ENCODE results near the gene CARMIL1. TPM values are rescaled to one million over a fixed set of nuclear protein-coding genes. Genes with fewer than 3 reads are reported as not detected.

The CARMIL1 gene
- total and polyA plus RNA-seq, 2 of the 8 experiments (the other 6 are each of a cell fraction or from before 2014, with no cell fraction given): 20.3 to 40.4 TPM

DNA sequence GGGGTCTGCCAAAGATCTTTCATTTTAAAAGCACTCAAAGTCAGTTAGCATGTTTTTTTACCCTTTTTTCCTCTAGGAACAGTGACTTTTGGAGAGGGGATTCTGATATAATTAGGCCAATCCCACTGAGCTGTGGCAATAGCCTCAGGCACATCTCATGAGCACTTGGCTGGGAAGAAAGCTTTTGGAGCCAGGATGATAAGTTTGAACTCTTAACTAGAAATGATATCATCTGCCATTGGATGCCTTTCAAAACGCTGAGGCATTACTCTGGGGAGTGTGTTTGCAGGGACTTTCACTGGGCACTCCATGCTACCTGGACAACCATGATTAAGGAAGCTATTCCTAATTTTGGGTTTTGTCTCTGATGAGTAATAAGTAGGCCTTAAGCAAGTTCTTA lies 376.5 kb downstream of the CARMIL1 start (continued):
- TF ChIP-seq, protein P1, sequence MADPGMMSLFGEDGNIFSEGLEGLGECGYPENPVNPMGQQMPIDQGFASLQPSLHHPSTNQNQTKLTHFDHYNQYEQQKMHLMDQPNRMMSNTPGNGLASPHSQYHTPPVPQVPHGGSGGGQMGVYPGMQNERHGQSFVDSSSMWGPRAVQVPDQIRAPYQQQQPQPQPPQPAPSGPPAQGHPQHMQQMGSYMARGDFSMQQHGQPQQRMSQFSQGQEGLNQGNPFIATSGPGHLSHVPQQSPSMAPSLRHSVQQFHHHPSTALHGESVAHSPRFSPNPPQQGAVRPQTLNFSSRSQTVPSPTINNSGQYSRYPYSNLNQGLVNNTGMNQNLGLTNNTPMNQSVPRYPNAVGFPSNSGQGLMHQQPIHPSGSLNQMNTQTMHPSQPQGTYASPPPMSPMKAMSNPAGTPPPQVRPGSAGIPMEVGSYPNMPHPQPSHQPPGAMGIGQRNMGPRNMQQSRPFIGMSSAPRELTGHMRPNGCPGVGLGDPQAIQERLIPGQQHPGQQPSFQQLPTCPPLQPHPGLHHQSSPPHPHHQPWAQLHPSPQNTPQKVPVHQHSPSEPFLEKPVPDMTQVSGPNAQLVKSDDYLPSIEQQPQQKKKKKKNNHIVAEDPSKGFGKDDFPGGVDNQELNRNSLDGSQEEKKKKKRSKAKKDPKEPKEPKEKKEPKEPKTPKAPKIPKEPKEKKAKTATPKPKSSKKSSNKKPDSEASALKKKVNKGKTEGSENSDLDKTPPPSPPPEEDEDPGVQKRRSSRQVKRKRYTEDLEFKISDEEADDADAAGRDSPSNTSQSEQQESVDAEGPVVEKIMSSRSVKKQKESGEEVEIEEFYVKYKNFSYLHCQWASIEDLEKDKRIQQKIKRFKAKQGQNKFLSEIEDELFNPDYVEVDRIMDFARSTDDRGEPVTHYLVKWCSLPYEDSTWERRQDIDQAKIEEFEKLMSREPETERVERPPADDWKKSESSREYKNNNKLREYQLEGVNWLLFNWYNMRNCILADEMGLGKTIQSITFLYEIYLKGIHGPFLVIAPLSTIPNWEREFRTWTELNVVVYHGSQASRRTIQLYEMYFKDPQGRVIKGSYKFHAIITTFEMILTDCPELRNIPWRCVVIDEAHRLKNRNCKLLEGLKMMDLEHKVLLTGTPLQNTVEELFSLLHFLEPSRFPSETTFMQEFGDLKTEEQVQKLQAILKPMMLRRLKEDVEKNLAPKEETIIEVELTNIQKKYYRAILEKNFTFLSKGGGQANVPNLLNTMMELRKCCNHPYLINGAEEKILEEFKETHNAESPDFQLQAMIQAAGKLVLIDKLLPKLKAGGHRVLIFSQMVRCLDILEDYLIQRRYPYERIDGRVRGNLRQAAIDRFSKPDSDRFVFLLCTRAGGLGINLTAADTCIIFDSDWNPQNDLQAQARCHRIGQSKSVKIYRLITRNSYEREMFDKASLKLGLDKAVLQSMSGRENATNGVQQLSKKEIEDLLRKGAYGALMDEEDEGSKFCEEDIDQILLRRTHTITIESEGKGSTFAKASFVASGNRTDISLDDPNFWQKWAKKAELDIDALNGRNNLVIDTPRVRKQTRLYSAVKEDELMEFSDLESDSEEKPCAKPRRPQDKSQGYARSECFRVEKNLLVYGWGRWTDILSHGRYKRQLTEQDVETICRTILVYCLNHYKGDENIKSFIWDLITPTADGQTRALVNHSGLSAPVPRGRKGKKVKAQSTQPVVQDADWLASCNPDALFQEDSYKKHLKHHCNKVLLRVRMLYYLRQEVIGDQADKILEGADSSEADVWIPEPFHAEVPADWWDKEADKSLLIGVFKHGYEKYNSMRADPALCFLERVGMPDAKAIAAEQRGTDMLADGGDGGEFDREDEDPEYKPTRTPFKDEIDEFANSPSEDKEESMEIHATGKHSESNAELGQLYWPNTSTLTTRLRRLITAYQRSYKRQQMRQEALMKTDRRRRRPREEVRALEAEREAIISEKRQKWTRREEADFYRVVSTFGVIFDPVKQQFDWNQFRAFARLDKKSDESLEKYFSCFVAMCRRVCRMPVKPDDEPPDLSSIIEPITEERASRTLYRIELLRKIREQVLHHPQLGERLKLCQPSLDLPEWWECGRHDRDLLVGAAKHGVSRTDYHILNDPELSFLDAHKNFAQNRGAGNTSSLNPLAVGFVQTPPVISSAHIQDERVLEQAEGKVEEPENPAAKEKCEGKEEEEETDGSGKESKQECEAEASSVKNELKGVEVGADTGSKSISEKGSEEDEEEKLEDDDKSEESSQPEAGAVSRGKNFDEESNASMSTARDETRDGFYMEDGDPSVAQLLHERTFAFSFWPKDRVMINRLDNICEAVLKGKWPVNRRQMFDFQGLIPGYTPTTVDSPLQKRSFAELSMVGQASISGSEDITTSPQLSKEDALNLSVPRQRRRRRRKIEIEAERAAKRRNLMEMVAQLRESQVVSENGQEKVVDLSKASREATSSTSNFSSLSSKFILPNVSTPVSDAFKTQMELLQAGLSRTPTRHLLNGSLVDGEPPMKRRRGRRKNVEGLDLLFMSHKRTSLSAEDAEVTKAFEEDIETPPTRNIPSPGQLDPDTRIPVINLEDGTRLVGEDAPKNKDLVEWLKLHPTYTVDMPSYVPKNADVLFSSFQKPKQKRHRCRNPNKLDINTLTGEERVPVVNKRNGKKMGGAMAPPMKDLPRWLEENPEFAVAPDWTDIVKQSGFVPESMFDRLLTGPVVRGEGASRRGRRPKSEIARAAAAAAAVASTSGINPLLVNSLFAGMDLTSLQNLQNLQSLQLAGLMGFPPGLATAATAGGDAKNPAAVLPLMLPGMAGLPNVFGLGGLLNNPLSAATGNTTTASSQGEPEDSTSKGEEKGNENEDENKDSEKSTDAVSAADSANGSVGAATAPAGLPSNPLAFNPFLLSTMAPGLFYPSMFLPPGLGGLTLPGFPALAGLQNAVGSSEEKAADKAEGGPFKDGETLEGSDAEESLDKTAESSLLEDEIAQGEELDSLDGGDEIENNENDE (IDR thresholded peaks at IDR 0.05; ENCODE audit: insufficient replicate concordance, low read length): no peak
- no peak for TF ChIP-seq SP4 (IDR thresholded peaks at IDR 0.05; ENCODE audit: low read length)

Measured in H1 (cell line).